Measurements from ENCODE around the gene BLM. TPM values are rescaled to one million over a fixed set of nuclear protein-coding genes. Genes with fewer than 3 reads are reported as not detected.
"Not testable (repeated sequence)": the region's sequence is repeated elsewhere in the genome, so short reads cannot be mapped to it uniquely, and the experiment has no call there.

The BLM gene
- total RNA-seq, 1 donor from 2014 or later, result 1.2 TPM

- no peak for DNase-seq (ENCODE audit: low spot score)
Observed at GRCh38 chr15:90845201-90845949, 128.2 kb downstream of the BLM start.

- DNase-seq (ENCODE audit: low spot score), result not testable (repeated sequence)
Observed at GRCh38 chr15:90849424-90849823, 132.3 kb downstream of the BLM start.

GRCh38 chr15:90851114-90851513 is 134.0 kb downstream of the BLM start:
- DNase-seq (ENCODE audit: low spot score), result no peak

GRCh38 chr15:90851940-90852339 is 134.8 kb downstream of the BLM start:
- no peak for DNase-seq (ENCODE audit: low spot score)

GRCh38 chr15:90855139-90855538 is 138.0 kb downstream of the BLM start:
- DNase-seq (ENCODE audit: low spot score), result no peak

- DNase-seq (ENCODE audit: low spot score), result no peak
Observed at GRCh38 chr15:90857337-90857736, 140.2 kb downstream of the BLM start.

- DNase-seq (ENCODE audit: low spot score), result no peak
Observed at GRCh38 chr15:90857883-90858443, 140.8 kb downstream of the BLM start.

- DNase-seq (ENCODE audit: low spot score), result no peak
Observed at GRCh38 chr15:90859234-90860131, 142.3 kb downstream of the BLM start.

- no peak for DNase-seq (ENCODE audit: low spot score)
Observed at GRCh38 chr15:90860450-90860849, 143.3 kb downstream of the BLM start.

GRCh38 chr15:90860942-90861675 is 144.0 kb downstream of the BLM start:
- no peak for DNase-seq (ENCODE audit: low spot score)

- DNase-seq (ENCODE audit: low spot score), result no peak
Observed at GRCh38 chr15:90862487-90862886, 145.3 kb downstream of the BLM start.

- no peak for DNase-seq (ENCODE audit: low spot score)
Observed at GRCh38 chr15:90862964-90863778, 146.0 kb downstream of the BLM start.

GRCh38 chr15:90863987-90864386 is 146.8 kb downstream of the BLM start:
- DNase-seq (ENCODE audit: low spot score), result no peak

- DNase-seq (ENCODE audit: low spot score), result no peak
Observed at GRCh38 chr15:90864507-90864906, 147.4 kb downstream of the BLM start.

- no peak for DNase-seq (ENCODE audit: low spot score)
Observed at GRCh38 chr15:90865702-90866101, 148.6 kb downstream of the BLM start.

Other genes starting within 250 kb of the BLM start
- 52.0 TPM for gene CRTC3, start 187.4 kb upstream of the BLM start, total RNA-seq
- gene FURIN, start 151.2 kb downstream of the BLM start, total RNA-seq, result 33.8 TPM
- 26.2 TPM for gene FES, start 167.2 kb downstream of the BLM start, total RNA-seq
- gene MAN2A2, start 186.0 kb downstream of the BLM start, total RNA-seq, result 95.4 TPM
- gene HDDC3, start 215.2 kb downstream of the BLM start, total RNA-seq, result 20.9 TPM
- 117 TPM for gene UNC45A, start 217.9 kb downstream of the BLM start, total RNA-seq
- gene RCCD1, start 237.5 kb downstream of the BLM start, total RNA-seq, result 21.8 TPM